K562 (cell line): ENCODE measurements around the gene POLDIP3. TPM values are rescaled to one million over a fixed set of nuclear protein-coding genes. Genes with fewer than 3 reads are reported as not detected.

ENCODE experiments used
- ARID1B ChIP-seq: fragments of 450-650 bp; IDR thresholded peaks from 2 replicates; pipeline ENCODE4 v1.6.1; 2016; ENCODE audit warnings: antibody characterized with exemption, mild to moderate bottlenecking, inconsistent platforms
- BRCA1 ChIP-seq, 2 experiments: fragments of 450-650 bp in 1 of 2; sonication (generic) in 1 of 2; formaldehyde crosslinking in 1 of 2; IDR thresholded peaks; 2 replicates each; pipeline versions ENCODE4 v1.5.0 to v1.6.1; 2017 to 2020; ENCODE audit warnings: mild to moderate bottlenecking in 1 of 2, missing genetic modification reagents in 1 of 2
- CBX3 ChIP-seq, 2 experiments: IDR thresholded peaks; 1 replicate in 1 of 2; 2 replicates in 1 of 2; pipeline ENCODE4 v1.6.1; 2012; ENCODE audit warnings: inconsistent platforms in 2 of 2, low read length in 2 of 2, borderline replicate concordance in 1 of 2, control low read depth in 1 of 2
- CHD2 ChIP-seq: IDR thresholded peaks from 2 replicates; pipeline ENCODE4 v1.6.1; 2011; ENCODE audit warnings: low read depth, low read length
- KDM5B ChIP-seq: fragments of 200-600 bp; sonication (generic); IDR thresholded peaks from 2 replicates; pipeline ENCODE4 v1.6.1; 2012; ENCODE audit warnings: low read depth, mild to moderate bottlenecking, moderate library complexity, low read length, control low read depth, inconsistent platforms; ENCODE audit not compliant: insufficient replicate concordance
- NCOR1 ChIP-seq: fragments of 450-650 bp; IDR thresholded peaks from 2 replicates; pipeline ENCODE4 v1.6.1; 2016; ENCODE audit warnings: mild to moderate bottlenecking, moderate library complexity
- NR3C1 ChIP-seq: sonication (generic); formaldehyde crosslinking; IDR thresholded peaks from 2 replicates; pipeline ENCODE4 v1.8.1; 2022; ENCODE audit warnings: missing genetic modification reagents
- PRDM10 ChIP-seq: fragments of 450-650 bp; IDR thresholded peaks from 2 replicates; pipeline ENCODE4 v1.6.1; 2018; ENCODE audit not compliant: partially characterized antibody
- SMARCB1 ChIP-seq: IDR thresholded peaks from 2 replicates; pipeline ENCODE4 v1.6.1; 2011; ENCODE audit warnings: improper control_type of control experiment, low read depth; ENCODE audit not compliant: insufficient read length
- SP2 ChIP-seq: IDR thresholded peaks from 2 replicates; pipeline ENCODE4 v1.6.1; 2011; ENCODE audit warnings: mild to moderate bottlenecking, low read depth, low read length, moderate library complexity; ENCODE audit not compliant: poor library complexity, severe bottlenecking; ENCODE audit errors: extremely low read depth
- TCF7L2 ChIP-seq: fragments of 150-350 bp; IDR thresholded peaks from 2 replicates; pipeline ENCODE4 v1.6.1; 2016; ENCODE audit warnings: low read depth, mild to moderate bottlenecking, low read length, moderate library complexity
- ZBTB8A ChIP-seq: fragments of 450-650 bp; IDR thresholded peaks from 2 replicates; pipeline ENCODE4 v1.6.1; 2018; ENCODE audit warnings: mild to moderate bottlenecking, moderate library complexity; ENCODE audit not compliant: partially characterized antibody
- ZNF224 ChIP-seq: sonication (generic); formaldehyde crosslinking; IDR thresholded peaks from 2 replicates; pipeline ENCODE4 v1.8.0; 2022; ENCODE audit warnings: mild to moderate bottlenecking, missing genetic modification reagents
- ZZZ3 ChIP-seq: fragments of 450-650 bp; IDR thresholded peaks from 2 replicates; pipeline ENCODE4 v1.6.1; 2016; ENCODE audit warnings: antibody characterized with exemption, mild to moderate bottlenecking, moderate library complexity
- polyA plus RNA-seq, 8 experiments: library from polyadenylated mRNA; depleted of rRNA in 4 of 8; stranded (reverse) in 5 of 8; unstranded in 3 of 8; fragments of >200 nt; fragmentation: Nextera tagmentation in 2 of 8; fragmentation: Illumina TruSeq in 1 of 8; extraction: Ambion mirVana in 2 of 8; extraction: Trizol in 1 of 8; gene quantifications; 2 replicates each; pipeline versions ENCODE4 v1.2.1 to v1.2.3, GENCODE V29; 2011 to 2014; ENCODE audit warnings: inconsistent platforms in 1 of 8, missing spikeins in 1 of 8
- total RNA-seq, 7 experiments: library from RNA; depleted of rRNA in 6 of 7; stranded (reverse); fragments of >200 nt in 6 of 7; fragmentation: Illumina TruSeq in 2 of 7; extraction: Trizol in 2 of 7; gene quantifications; 2 replicates each; pipeline versions ENCODE4 v1.2.1 to v1.2.3, GENCODE V29; 2011 to 2021; ENCODE audit warnings: low replicate concordance in 1 of 7
- TF ChIP-seq, protein P1 (sequence below), 3 experiments: fragments of 200-800 bp in 1 of 3; sonication (Bioruptor generic) in 1 of 3; sonication (generic) in 1 of 3; formaldehyde crosslinking in 1 of 3; IDR thresholded peaks; 2 replicates each; pipeline versions ENCODE4 v1.6.1 to v1.8.0; 2016 to 2022; ENCODE audit warnings: mild to moderate bottlenecking in 2 of 3, missing compliant biosample characterization in 2 of 3, missing genetic modification characterization in 2 of 3, missing genetic modification reagents in 1 of 3
- TF ChIP-seq, protein P2 (sequence below): fragments of 450-650 bp; IDR thresholded peaks from 2 replicates; pipeline ENCODE4 v1.6.1; 2017; ENCODE audit warnings: antibody characterized with exemption
- TF ChIP-seq, protein P3 (sequence below): fragments of 450-650 bp; formaldehyde crosslinking; conservative IDR thresholded peaks from 2 replicates; pipeline ENCODE4 v1.4.0; 2022; ENCODE audit warnings: mild to moderate bottlenecking, missing genetic modification characterization

POLDIP3 gene
- total and polyA plus RNA-seq, 9 of the 15 experiments (the other 6 are each of a cell fraction or from before 2014, with no cell fraction given), result 14.3 to 53.0 (median 26.3) TPM

DNA sequence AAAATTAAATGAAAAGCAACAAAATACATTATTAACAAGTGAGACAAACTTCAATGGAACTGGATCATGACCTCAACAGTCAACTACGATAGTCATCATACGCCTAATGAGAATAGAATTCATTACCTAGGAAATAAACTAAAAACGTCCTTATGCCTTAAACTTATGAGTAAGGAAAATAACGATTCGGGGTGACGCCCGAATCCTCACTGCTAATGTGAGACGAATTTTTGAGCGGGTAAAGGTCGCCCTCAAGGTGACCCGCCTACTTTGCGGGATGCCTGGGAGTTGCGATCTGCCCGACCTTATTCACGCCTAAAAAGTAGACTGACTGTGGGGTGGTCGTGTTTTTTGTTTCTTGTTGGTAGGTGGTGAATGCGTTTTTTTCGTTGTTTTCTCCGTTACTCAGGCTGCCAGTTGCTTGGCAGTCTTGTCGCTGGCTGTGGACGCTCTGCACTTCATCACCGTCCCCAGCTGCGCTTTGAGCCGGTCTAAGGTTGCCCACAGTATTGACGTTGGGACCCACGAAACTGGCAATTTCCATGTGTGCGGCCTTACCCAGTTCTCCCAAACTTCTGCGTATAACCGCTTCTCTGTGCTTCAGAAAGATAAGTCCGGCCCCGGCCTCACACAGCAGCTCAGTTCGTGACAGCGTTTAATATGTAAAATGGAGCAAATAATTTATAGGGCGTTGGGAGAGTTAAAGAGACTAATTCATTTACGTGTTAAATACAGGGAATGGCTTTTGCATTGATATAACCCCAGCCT is 593 bp upstream of the POLDIP3 start (continued):
- TF ChIP-seq, protein P1, sequence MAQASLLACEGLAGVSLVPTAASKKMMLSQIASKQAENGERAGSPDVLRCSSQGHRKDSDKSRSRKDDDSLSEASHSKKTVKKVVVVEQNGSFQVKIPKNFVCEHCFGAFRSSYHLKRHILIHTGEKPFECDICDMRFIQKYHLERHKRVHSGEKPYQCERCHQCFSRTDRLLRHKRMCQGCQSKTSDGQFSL (CRISPR knock-in tag; IDR thresholded peaks at IDR 0.05), result no peak
- TF ChIP-seq, protein P1 (tag; IDR thresholded peaks at IDR 0.05), result no peak
- TF ChIP-seq ZNF224 (CRISPR knock-in tag), result 0 out of 2 replicates have a peak, but pooled peaks have one; percentile 76
- peak; percentile 28 for TF ChIP-seq SP2
- no peak for TF ChIP-seq ZBTB8A
- peak; percentile 95 for TF ChIP-seq NCOR1
- TF ChIP-seq ZZZ3, result peak; percentile 63; the same call in 1 of the 2 replicates
- no peak for TF ChIP-seq NR3C1 (CRISPR knock-in tag)
- TF ChIP-seq, protein P2, sequence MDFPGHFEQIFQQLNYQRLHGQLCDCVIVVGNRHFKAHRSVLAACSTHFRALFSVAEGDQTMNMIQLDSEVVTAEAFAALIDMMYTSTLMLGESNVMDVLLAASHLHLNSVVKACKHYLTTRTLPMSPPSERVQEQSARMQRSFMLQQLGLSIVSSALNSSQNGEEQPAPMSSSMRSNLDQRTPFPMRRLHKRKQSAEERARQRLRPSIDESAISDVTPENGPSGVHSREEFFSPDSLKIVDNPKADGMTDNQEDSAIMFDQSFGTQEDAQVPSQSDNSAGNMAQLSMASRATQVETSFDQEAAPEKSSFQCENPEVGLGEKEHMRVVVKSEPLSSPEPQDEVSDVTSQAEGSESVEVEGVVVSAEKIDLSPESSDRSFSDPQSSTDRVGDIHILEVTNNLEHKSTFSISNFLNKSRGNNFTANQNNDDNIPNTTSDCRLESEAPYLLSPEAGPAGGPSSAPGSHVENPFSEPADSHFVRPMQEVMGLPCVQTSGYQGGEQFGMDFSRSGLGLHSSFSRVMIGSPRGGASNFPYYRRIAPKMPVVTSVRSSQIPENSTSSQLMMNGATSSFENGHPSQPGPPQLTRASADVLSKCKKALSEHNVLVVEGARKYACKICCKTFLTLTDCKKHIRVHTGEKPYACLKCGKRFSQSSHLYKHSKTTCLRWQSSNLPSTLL, result no peak
- TF ChIP-seq CBX3 (IDR thresholded peaks at IDR 0.05; ENCODE audit: borderline replicate concordance in 1 of 2, low read length in 2 of 2), result peak in 1 of 2 experiments; percentile 73; a peak in 2 of 3 replicates
- peak; percentile 73 for TF ChIP-seq CHD2
- peak; percentile 55 for TF ChIP-seq ARID1B
- TF ChIP-seq, protein P3, sequence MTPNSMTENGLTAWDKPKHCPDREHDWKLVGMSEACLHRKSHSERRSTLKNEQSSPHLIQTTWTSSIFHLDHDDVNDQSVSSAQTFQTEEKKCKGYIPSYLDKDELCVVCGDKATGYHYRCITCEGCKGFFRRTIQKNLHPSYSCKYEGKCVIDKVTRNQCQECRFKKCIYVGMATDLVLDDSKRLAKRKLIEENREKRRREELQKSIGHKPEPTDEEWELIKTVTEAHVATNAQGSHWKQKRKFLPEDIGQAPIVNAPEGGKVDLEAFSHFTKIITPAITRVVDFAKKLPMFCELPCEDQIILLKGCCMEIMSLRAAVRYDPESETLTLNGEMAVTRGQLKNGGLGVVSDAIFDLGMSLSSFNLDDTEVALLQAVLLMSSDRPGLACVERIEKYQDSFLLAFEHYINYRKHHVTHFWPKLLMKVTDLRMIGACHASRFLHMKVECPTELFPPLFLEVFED (CRISPR knock-in tag), result peak; percentile 100
- TF ChIP-seq BRCA1 (IDR thresholded peaks at IDR 0.05), result no peak
- TF ChIP-seq BRCA1 (CRISPR knock-in tag; IDR thresholded peaks at IDR 0.05), result no peak
- TF ChIP-seq TCF7L2, result no peak
- peak; percentile 99 for TF ChIP-seq KDM5B
- TF ChIP-seq PRDM10, result peak; percentile 54
- no peak for TF ChIP-seq SMARCB1
